Measurements from ENCODE around the gene ADAD2. TPM values are rescaled to one million over a fixed set of nuclear protein-coding genes. Genes with fewer than 3 reads are reported as not detected.

The ADAD2 gene
- polyA plus RNA-seq: not detected

GRCh38 chr16:84190731-84191388, at the start of gene ADAD2:
Gene ADAD2, plus strand, starts transcription at chr16:84191157. Its CDS starts 74 bp downstream, at chr16:84191231.
- Mint-ChIP-seq H3K27me3 (peaks cover 3% of the 10 kb centered on the region), H3K36me3 (no peaks in the 10 kb centered on the region), H3K4me1 (peaks cover 2 to 13% (median 5%) of the 10 kb centered on the region in 3 donors), H3K9me3 (no peaks in the 10 kb centered on the region), H3K4me3 (peak within 1 kb of the TSS in 1 of 4 donors; percentile 77), H3K27ac (no peak within 1 kb of the TSS)

- Mint-ChIP-seq H3K27me3 (no peaks in the 10 kb centered on the region), H3K27ac (peak overlapping the region in 1 of 3 donors; percentile 19), H3K4me3 (peak overlapping the region in 2 of 4 donors; percentile 23 to 98), H3K36me3 (peaks cover 5% of the 10 kb centered on the region), H3K4me1 (peaks cover 9 to 14% (median 12%) of the 10 kb centered on the region in 3 donors), H3K9me3 (no peaks in the 10 kb centered on the region)
Measured at GRCh38 chr16:84143081-84143480, 47.9 kb upstream of the ADAD2 start.

- H3K27me3 Mint-ChIP-seq: no peaks in the 10 kb centered on the region
- peaks cover 5% of the 10 kb centered on the region for H3K36me3 Mint-ChIP-seq
- peak overlapping the region; percentile 89 to 98 (median 98) for H3K4me3 Mint-ChIP-seq
- peaks cover 9 to 14% (median 12%) of the 10 kb centered on the region in 3 donors for H3K4me1 Mint-ChIP-seq
- H3K9me3 Mint-ChIP-seq: no peaks in the 10 kb centered on the region
- H3K27ac Mint-ChIP-seq: peak overlapping the region; percentile 50 to 92 (median 88)
Measured at GRCh38 chr16:84143784-84144199, 47.2 kb upstream of the ADAD2 start.

GRCh38 chr16:84144209-84144858, 46.6 kb upstream of the ADAD2 start:
- no peaks in the 10 kb centered on the region for H3K9me3 Mint-ChIP-seq
- H3K4me1 Mint-ChIP-seq: peaks cover 9 to 14% (median 12%) of the 10 kb centered on the region in 3 donors
- peaks cover 5% of the 10 kb centered on the region for H3K36me3 Mint-ChIP-seq
- H3K27ac Mint-ChIP-seq: peak overlapping the region; percentile 50 to 92 (median 88)
- H3K4me3 Mint-ChIP-seq: peak overlapping the region; percentile 89 to 98 (median 98)
- H3K27me3 Mint-ChIP-seq: no peaks in the 10 kb centered on the region

DNA sequence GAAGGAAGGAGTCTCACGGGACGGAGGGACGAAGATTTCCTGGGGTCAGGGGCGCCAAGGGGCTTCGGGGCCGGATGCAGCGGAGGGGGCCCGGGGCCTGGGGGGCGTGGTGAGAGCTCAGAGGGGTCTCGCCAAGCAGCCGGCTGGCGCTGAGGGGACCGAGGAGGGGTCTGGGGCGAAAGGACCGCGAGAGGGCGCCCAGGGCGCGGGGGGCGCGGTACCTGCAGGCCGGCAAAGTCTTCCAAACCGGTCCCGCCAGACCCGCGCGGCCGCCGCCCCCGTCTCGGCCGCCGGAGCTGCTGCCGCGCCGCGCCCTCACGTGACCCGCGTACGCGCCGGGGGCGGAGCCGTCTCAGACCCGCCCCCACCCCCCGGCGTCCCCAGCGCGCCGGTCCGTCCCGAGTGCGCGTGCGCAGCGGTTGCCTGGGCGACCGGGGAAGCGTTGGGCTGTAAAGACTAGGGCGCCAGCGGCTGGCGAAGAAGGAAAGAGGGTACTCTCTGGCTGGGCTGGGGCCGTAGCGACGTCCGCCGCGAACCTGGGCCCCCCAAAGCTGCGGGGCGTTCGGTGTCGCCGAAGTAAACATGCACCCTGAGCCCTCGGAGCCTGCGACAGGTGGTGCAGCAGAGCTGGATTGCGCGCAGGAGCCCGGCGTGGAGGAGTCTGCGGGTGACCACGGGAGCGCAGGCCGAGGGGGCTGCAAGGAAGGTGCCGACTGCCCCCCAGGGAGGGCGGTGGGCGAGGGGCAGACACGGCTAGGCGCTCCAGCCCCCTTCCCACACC, 45.9 kb upstream of the ADAD2 start, which contains the start of the genes DNAAF1 and HSDL1:
Gene DNAAF1 (plus strand): TSS at position 450 of the 781 bp plus-strand sequence. CDS start 133 bp downstream, at position 583.
Gene HSDL1 (minus strand): TSS at position 319 of the 781 bp plus-strand sequence. CDS start 13,856 bp downstream, outside the sequence.
- no peaks in the 10 kb centered on the region for H3K36me3 Mint-ChIP-seq
- peak within 1 kb of the TSS; percentile 89 to 98 (median 98) for H3K4me3 Mint-ChIP-seq
- peak within 1 kb of the TSS; percentile 64 to 92 (median 88) for H3K27ac Mint-ChIP-seq
- H3K9me3 Mint-ChIP-seq: no peaks in the 10 kb centered on the region
- H3K4me1 Mint-ChIP-seq: peaks cover 8 to 14% (median 9%) of the 10 kb centered on the region in 3 donors
- H3K27me3 Mint-ChIP-seq: peaks cover 2% of the 10 kb centered on the region

DNA sequence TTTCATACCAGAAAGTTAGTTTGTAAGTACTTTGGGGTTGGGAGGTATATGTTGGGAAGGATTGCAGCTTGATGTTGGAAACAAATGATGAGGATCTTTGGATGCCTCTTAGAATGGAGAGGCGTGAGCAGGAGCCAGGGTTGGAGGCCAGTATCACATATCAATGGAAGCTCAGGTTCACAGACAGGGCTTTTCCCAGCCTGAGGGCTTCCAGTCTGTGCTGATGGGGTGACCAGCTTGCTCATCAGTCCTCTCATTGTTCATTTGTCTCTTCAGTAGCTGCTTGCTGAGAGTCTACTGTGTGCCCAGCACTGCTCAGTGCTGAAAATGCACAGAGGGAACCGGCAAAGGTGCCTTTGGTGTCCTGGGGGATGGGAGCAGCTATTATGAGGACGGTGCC, 40.0 kb upstream of the ADAD2 start:
- H3K4me1 Mint-ChIP-seq: no peaks in the 10 kb centered on the region
- peaks cover 0 to 2% (median 0%) of the 10 kb centered on the region in 3 donors for H3K9me3 Mint-ChIP-seq
- no peak overlapping the region for H3K4me3 Mint-ChIP-seq
- H3K27ac Mint-ChIP-seq: no peak overlapping the region
- H3K27me3 Mint-ChIP-seq: peaks cover 10% of the 10 kb centered on the region
- H3K36me3 Mint-ChIP-seq: no peaks in the 10 kb centered on the region

GRCh38 chr16:84153660-84154214, 37.2 kb upstream of the ADAD2 start:
- no peaks in the 10 kb centered on the region for H3K36me3 Mint-ChIP-seq
- H3K27me3 Mint-ChIP-seq: peaks cover 18% of the 10 kb centered on the region
- H3K9me3 Mint-ChIP-seq: peaks cover 0 to 2% (median 0%) of the 10 kb centered on the region in 3 donors
- H3K4me1 Mint-ChIP-seq: no peaks in the 10 kb centered on the region
- no peak overlapping the region for H3K4me3 Mint-ChIP-seq
- no peak overlapping the region for H3K27ac Mint-ChIP-seq

GRCh38 chr16:84155226-84155625, 35.7 kb upstream of the ADAD2 start:
- H3K4me3 Mint-ChIP-seq: no peak overlapping the region
- no peaks in the 10 kb centered on the region for H3K36me3 Mint-ChIP-seq
- peaks cover 21% of the 10 kb centered on the region for H3K27me3 Mint-ChIP-seq
- no peak overlapping the region for H3K27ac Mint-ChIP-seq
- no peaks in the 10 kb centered on the region for H3K4me1 Mint-ChIP-seq
- H3K9me3 Mint-ChIP-seq: peaks cover 0 to 2% (median 0%) of the 10 kb centered on the region in 3 donors

DNA sequence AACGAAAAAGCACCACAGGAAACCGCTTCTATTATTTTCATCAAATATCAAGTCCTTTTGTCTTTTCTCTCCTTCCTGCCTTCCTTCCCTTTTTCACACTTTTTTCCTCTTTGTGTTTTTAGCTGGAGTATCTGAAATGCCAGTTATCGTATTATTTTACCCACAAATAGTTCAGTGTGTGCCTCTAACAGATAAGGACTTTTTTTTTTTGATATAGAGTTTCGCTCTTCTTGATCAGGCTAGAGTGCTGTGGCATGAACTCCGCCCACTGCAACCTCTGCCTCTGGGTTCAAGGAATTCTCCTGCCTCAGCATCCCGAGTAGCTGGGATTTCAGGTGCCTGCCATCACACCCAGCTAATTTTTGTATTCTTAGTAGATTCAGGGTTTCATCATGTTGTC, 35.2 kb upstream of the ADAD2 start:
- Mint-ChIP-seq H3K36me3 (no peaks in the 10 kb centered on the region), H3K27ac (no peak overlapping the region), H3K4me1 (no peaks in the 10 kb centered on the region), H3K9me3 (peaks cover 0 to 2% (median 0%) of the 10 kb centered on the region in 3 donors), H3K27me3 (peaks cover 21% of the 10 kb centered on the region), H3K4me3 (no peak overlapping the region)

DNA sequence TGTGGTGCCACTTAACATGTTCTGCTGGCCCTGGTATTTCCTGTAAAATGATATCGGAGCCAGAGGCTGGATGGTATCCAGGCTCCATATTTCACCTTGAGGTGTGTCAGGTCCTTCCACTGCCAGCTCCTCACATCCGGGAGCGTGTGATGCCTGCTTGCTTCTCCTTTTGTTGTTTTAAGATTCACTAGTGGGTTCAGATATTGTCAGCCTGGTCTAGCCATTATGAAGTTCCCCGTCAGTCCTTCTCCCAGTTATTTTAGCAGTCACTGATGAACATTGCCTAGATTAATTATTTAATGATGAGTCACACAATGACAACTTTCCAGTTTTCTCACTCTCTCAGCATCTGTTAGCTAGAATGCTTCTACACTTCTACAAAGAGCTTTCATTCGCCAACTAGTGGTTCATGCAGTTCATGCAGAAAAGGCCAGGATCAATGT, 34.6 kb upstream of the ADAD2 start:
- Mint-ChIP-seq H3K9me3 (peaks cover 0 to 2% (median 0%) of the 10 kb centered on the region in 3 donors), H3K4me1 (no peaks in the 10 kb centered on the region), H3K27ac (no peak overlapping the region), H3K27me3 (peaks cover 21% of the 10 kb centered on the region), H3K36me3 (no peaks in the 10 kb centered on the region), H3K4me3 (no peak overlapping the region)

GRCh38 chr16:84159007-84159406, 31.9 kb upstream of the ADAD2 start:
- Mint-ChIP-seq H3K9me3 (peaks cover 0 to 2% (median 0%) of the 10 kb centered on the region in 3 donors), H3K27me3 (peaks cover 28% of the 10 kb centered on the region), H3K27ac (no peak overlapping the region), H3K4me1 (no peaks in the 10 kb centered on the region), H3K4me3 (no peak overlapping the region), H3K36me3 (no peaks in the 10 kb centered on the region)

DNA sequence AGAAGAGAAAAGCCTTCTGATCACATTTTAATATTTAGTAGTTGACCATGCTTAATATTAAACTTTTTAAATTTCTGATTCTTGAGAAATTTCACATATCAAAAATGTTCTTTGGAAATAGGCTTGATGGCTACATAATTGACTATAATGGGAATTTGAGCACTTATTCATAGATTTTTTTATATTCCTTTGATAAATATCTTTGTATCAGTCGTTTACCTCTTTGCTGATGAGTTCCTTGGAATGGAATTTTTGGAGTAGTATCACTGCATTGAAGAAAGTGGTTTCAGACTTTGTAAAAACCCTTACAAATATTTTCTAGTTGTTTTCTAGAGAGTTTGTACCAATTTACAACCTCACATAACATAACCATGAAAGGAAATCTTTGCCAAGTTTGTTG, 31.2 kb upstream of the ADAD2 start:
- H3K9me3 Mint-ChIP-seq: peaks cover 0 to 2% (median 0%) of the 10 kb centered on the region in 3 donors
- no peak overlapping the region for H3K27ac Mint-ChIP-seq
- H3K36me3 Mint-ChIP-seq: no peaks in the 10 kb centered on the region
- H3K27me3 Mint-ChIP-seq: peaks cover 31% of the 10 kb centered on the region
- no peaks in the 10 kb centered on the region for H3K4me1 Mint-ChIP-seq
- H3K4me3 Mint-ChIP-seq: no peak overlapping the region

DNA sequence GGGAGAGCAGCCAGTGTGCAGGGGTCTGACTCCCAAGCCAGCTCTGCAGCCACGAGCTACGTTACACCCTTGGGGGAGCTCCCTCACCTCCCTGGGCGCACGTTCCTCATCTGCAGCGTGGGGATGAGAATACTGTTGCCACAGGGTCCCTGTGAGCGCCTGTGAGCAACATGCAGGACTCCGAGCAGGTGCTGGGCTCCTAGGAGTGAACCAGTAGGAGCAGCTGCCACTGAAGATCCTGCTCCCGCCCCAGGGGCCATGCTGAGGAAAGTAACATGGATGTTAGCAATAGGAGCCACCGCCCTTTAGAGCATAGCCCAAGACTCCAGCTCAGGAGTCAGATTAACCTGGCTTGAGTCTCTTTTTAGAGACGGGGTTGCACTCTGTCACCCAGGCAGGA, 29.9 kb upstream of the ADAD2 start:
- Mint-ChIP-seq H3K4me3 (peak overlapping the region in 1 of 4 donors; percentile 34), H3K4me1 (no peaks in the 10 kb centered on the region), H3K27me3 (peaks cover 27% of the 10 kb centered on the region), H3K27ac (no peak overlapping the region), H3K9me3 (no peaks in the 10 kb centered on the region), H3K36me3 (no peaks in the 10 kb centered on the region)

DNA sequence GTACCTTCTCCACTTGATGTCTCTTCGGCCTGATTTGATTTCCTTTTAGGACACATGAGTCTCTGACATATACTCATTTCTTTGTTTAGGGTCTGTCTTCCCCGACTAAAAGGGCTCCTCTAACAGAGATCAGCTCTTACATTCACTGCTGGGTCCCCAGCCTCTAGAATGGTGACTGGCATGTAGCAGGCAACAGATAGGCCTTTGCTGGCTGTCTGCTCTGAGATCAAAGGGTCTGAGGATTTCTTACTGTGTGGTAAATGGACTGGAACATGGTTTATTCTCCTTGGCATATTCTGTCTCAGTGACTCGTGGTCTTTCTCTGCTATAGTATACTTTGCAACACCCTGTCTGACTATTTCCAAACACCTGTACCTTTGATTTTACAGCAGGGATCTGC, 29.2 kb upstream of the ADAD2 start:
- Mint-ChIP-seq H3K4me1 (no peaks in the 10 kb centered on the region), H3K4me3 (no peak overlapping the region), H3K9me3 (no peaks in the 10 kb centered on the region), H3K36me3 (no peaks in the 10 kb centered on the region), H3K27ac (no peak overlapping the region), H3K27me3 (peaks cover 30% of the 10 kb centered on the region)
